GM15510 (cell line): ENCODE measurements around the gene MDFIC.

Experiments used
- POLR2A ChIP-seq: IDR thresholded peaks from 3 replicates; pipeline ENCODE4 v1.6.1; 2011; ENCODE audit warnings: borderline replicate concordance; ENCODE audit not compliant: insufficient read length; ENCODE audit errors: extremely low read depth

MDFIC gene

GRCh38 chr7:114922026-114922651 is at the start of gene MDFIC:
Gene MDFIC, plus strand, starts transcription at chr7:114922094. Its CDS starts 940 bp downstream, at chr7:114923034.
- TF ChIP-seq POLR2A: peak; percentile 81

GRCh38 chr7:114874170-114874569 is 47.7 kb upstream of the MDFIC start:
- no peak for TF ChIP-seq POLR2A

GRCh38 chr7:114875186-114875585 is 46.7 kb upstream of the MDFIC start:
- no peak for TF ChIP-seq POLR2A

- no peak for TF ChIP-seq POLR2A
These were observed 42.3 kb upstream of the MDFIC start for GRCh38 chr7:114879554-114879953.

GRCh38 chr7:114885836-114886235 is 36.1 kb upstream of the MDFIC start:
- TF ChIP-seq POLR2A: no peak

- no peak for TF ChIP-seq POLR2A
These were observed 35.7 kb upstream of the MDFIC start for GRCh38 chr7:114886241-114886640.

GRCh38 chr7:114889646-114890285 is 32.1 kb upstream of the MDFIC start:
- TF ChIP-seq POLR2A: no peak

- no peak for TF ChIP-seq POLR2A
These were observed 31.3 kb upstream of the MDFIC start for GRCh38 chr7:114890561-114890960.

GRCh38 chr7:114900127-114900526 is 21.8 kb upstream of the MDFIC start:
- no peak for TF ChIP-seq POLR2A

GRCh38 chr7:114901771-114902170 is 20.1 kb upstream of the MDFIC start:
- TF ChIP-seq POLR2A: no peak

GRCh38 chr7:114903131-114903530 is 18.8 kb upstream of the MDFIC start:
- TF ChIP-seq POLR2A: no peak

- TF ChIP-seq POLR2A: no peak
These were observed 11.1 kb upstream of the MDFIC start for GRCh38 chr7:114910787-114911186.

- TF ChIP-seq POLR2A: no peak
These were observed 10.5 kb upstream of the MDFIC start for GRCh38 chr7:114911411-114911810.

GRCh38 chr7:114916261-114916892 is 5.5 kb upstream of the MDFIC start:
- peak; percentile 54 for TF ChIP-seq POLR2A

GRCh38 chr7:114917211-114917839 is 4.6 kb upstream of the MDFIC start:
- no peak for TF ChIP-seq POLR2A
